GM21825 (cell line): ENCODE results near the gene NTM.

Source experiments
- ATAC-seq: cut with Tn5 transposase; IDR thresholded peaks from one replicate; pipeline ENCODE4 v1.9.1; 2021; ENCODE audit warnings: mild to moderate bottlenecking, moderate library complexity; ENCODE audit not compliant: unreplicated experiment

The NTM gene

DNA sequence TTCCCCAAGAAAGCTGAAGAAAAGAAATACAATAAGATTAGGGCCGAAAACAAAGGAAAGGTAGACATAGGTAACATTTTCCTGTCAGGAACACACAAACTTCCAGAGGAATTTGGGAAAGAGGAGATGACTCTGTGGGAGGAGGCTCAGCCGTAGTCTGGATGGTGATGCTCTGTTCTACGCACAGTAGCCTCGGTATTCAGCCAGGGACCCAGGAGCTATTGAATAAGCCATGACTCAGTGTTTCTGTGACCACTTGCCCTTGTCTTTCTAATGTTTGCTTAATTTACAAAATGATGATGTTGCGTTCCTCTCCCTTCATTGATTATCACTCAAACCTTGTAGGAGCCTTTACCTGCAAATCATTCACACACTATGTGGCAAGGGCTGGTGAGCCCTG, 745.0 kb downstream of the NTM start:
- no peak for ATAC-seq

DNA sequence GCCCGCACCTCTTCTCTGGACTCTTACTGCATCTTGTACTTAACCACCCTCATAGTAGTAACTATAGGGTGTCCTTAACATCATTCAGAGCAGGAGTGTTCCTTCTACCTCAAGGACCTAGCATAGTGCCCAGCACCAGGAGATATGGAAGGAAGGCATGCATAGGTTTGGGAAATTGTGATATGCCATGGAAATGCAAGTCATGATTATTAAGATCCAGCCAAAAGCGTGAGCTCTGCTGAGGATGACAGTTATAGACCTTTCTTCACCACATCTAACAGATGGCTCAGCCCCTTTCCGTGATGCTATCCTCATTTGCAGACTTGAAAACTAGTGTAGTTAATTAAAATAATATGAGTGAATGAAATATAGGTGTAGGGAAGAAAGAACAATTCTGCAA, 746.1 kb downstream of the NTM start:
- no peak for ATAC-seq

DNA sequence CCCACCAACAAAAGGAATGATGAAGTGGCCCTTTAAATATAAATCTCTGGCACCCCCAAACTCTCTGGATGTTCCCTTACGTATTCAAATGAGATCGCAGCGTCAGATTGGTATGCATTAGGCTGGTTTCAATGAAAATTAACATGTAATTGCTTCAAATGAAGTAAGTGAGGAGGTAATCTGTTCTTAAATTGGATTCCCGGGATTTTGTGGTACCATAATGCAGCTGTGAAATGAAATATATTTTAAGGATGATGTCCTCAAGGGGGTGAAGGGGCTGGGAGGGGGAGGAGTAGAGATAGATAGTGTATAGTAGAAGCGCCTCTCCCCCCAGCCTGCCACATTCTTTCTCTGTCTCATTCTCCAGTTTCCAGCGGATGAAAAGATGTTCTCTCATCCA, 748.2 kb downstream of the NTM start:
- no peak for ATAC-seq

DNA sequence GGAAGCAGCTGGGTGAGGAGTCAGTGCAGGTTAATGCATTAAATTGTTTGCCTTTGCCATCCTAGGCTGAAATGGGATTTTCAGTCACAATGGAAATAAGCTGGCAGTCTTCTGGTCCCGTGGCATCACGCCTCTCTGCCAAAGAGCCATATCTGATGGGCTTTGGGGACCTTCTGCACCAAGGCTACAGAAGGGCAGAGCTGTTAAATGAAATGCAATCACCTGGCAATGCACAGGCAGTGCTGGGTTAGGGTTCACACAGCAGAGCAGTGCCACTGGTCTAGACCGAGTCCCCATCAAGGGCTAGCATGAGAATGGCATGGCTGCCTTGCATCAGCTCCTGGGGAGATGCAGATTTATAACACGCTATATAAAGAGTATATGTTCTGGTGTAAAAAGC, 749.2 kb downstream of the NTM start:
- no peak for ATAC-seq

DNA sequence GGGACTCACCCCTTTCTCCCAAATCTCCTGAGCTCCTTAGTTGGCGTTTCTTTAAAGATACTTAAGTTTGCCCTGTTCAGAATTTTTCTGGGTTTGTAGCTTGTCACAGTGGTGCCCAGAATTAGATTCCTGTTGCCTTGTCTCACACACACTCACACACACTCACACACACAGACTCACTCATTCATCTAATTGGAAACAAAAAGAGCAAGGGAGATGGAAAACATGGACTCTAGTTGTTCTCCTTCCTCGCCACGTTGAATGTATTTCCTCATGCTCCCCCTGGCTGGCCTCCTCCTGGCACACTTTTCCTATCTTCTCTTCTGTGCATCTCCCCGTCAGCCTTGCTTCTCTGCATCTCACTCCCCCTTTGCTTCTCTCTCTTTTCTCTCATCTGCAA, 752.3 kb downstream of the NTM start:
- ATAC-seq = no peak

DNA sequence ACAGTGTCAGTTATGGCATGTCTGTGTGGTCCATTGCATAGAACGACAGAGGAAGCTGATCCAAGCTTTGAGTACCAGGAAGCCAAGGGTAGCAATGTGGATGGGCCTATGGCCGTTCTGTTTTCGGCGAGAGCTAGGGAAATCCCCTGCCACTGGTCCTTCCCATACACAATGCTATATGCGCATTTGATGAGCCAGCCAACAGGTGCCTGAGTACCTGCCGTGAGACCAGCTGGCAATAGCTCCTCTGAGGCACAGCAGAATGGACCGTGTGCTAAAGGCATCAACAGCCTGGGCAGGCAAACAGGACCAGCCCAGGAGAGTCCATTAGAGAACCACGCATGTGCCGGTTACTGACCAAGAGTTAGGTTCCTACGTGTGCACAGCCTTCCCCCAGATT, 753.0 kb downstream of the NTM start:
- no peak for ATAC-seq

DNA sequence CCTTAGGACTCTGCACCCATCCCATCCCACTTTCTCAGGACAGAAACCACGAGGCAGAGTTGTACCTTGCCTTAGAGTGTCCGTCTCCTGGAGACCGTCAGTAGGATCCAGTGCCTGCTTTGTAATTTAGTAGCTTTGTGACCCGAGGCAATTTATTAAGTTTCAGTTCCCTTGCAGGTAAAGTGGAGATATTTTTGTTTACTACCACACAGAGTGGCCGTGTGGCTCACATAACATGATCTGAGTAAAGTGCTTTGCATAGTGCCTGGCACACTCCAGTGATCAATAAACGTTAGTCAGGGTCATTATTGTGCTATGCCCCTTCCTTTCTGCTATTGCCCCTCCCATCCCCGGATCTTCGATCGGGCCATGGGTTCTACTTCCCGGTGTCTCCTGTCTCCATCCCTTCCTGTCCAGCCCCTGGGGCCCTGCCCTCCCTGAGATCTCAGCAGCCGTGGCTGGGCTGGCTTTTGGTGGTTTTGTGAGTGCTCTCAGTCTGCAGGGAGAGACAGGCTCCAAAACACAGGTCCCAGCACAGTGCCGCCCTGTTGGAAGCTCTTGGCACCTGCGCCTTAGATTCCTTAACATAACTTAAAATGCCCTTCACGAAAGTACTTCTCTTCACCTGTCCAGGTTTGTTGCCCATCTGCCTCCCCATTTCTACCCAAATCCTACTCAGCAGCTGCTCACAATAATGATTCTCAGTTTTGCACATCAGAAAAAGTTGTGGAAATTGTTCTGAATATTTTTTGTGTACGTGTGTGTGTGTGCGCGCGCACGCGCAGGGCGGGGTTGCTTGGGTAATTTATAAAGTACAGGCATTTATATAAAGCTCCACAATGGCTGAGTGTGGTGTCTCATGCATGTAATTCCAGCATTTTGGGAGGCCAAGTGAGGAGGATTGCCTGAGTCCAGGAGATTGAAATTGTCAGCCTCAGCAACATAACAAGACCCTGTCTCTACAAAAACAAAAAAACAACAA, 753.7 kb downstream of the NTM start:
- ATAC-seq = no peak

DNA sequence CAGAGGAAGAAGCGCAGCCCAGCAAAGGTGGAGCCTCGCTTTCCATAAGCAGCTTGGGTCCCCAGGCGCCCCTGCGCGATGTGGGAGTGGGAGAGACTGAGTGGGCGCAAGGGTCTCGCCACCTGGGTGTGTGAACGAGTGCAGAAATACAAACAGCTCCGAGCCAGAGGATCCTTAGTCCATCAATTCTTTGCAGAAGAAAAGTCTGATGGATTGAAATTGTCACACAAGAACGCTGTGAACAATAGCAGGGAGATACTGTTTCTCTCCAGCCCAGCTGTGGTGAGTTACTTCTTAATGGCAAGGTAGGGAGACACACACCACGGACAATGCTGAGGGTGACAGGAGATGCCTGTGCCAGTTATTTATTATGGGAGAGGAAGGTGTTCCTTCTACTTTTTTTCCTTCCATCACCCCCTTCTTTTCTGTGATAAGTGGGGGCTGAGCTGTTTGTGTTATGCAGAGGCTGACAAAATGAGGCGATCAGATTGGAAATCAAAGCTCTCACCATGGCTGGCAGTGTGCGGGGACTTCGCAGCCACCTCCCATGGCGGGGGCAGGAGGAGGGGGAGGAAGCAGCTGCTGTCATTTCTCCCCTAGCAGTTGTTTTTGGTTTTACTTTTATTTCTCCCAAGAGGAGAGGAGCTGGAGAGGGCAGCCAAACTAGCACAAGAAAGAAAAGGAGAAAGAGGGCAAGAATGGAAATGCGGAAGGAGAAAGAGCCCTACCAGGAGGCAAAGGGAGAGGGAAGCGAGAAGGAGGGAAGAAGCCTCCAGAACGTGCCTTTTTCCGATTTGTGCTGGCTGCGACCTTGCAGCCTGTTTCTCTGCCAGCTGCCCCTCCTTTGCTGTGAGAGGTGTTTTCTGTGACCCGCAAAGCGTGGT, 755.8 kb downstream of the NTM start:
- ATAC-seq = no peak

DNA sequence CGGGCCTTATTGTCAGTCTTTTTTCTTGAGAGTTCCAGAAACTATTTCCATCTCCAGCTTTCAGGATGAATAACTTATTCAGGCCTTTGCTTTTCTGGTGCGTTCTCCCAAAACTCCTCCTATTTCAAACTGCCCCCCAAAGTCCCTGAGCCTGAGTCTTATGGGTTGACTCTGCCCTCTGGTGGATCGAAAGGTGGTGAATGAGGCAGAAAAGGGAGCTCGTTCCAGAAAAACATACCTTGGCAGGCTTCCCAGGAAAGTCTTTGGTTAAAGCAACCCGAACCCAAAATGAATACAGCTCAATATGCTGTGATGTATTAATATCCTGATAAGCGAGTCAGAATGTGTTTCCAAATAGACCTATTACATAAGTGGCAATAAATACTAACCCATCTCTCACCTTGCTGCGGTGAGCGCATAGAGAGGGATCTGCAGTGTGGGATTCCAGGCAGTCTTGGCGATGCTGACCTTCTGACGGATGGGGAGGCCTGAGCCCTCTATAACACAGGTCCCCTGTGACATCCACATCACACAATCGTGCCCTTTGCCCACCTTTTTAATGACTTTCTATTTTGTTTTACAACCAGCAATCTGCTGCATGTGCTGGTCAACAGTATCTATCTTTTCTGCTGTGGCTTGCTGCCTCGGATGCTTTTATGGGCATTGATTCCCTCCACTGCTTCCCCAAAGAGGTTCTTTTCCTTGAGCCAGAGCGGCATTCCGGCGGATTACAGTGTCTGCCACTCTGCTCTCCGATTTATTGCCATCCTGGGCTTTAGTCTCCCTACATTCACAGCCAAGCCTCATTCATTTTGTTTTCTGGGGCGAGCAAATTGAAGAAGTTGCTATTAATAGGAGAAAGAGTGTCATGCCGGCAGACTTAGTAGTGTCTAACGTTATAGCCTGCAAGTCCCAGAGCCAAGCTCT, 756.8 kb downstream of the NTM start:
- ATAC-seq = no peak

DNA sequence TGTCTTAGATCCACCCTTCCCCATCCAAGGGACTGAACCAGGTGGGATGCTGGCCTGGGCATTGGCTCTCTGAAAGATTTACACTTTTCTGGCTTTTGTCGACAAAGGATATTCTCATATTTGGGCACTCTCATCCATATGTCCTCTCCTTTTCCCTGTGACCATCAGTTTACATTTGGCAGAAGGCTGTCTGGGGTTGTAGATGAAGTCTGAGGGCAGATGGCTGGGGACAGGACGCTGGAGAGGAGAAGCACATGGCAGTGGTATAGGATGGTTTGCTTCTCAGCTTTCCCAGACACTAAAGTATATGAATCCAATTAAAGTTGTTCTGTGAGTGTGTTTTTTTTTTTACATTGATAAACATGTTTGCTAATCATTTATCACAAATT, 757.5 kb downstream of the NTM start:
- ATAC-seq = no peak

DNA sequence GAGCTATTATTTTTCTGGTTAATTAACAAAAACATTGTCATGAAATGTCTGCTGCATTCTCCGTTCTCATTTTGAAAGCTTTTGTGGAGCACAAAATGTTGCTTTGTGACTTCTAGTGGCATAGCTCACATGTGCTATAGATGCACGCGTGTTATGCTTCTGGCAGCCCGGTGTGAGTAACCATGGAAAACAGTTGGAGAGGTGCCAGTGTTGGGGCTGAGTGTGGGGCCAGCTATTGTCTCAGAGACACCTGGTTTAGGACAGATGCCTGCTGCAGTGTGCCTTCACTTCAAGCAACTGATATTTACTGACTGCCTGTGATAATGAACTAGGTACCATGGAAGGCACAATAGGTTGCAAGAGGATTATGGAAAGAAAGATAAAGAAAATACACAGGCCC, 760.6 kb downstream of the NTM start:
- ATAC-seq = no peak

DNA sequence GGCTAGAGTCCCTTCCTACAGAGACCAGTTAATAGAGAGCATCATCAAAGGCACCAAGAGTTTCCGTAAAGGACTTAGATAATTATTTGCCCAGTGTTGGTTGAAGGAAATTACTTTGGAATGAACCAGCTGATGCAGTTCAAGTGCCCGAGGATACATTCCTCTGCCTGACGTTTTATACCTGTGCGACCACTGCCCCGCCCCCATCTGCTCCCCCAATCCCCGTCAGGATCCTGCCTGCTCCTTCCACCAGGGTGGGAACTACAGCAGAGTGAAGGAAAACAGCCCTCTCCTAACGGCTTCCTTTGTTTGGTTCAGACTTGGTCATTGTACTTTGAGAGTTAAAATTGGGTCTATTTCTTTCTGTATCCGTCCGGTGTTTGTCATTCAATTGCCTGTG, 761.5 kb downstream of the NTM start:
- ATAC-seq = no peak

DNA sequence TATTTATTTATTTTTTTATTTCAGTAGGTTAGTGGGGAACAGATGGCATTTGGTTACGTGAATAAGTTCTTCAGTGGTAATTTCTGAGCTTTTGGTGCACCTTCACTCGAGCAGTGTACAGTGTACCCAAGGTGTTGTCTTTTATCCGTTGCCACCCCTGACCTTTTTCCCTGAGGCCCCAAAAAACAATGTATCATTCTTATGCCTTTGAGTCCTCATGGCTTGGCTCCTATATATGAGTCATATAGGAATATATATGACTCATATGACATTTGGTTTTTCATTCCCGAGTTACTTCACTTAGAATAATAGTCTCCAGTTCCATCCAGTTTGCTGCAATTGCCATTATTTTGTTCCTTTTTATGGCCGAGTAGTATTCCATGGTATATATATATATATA, 763.9 kb downstream of the NTM start:
- no peak for ATAC-seq

DNA sequence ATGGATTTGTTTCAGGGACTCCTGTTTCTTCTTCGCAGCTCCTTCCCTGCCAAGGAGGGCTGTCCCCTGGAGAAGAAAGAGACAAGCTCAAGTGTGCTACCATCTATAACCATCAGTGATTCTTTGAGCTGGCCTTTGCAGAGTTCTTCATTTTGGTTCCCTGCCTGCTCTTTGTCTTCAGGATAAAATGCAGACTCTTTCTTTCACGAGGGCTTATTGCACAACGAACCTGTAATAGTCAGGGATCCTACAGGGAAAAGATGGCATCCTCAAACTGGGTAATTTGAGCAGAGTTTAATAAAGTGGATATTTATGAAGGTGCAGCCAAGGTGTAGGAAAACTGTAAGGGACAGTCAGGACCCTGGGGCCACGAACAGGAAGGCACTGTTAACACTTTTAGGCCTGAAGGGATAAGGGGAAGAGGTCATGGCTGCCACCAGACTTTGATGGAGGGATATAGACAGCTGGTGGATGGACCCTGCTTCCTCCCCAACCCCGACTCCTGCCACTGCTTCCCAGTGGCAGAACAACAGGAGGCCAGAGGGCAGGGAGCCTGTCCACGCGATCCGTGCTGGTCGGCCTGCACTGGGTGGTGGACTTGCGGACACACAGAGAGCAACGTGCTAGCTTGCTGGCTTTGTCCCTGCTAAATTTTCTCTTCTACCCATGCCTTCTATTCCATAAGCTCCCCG, 767.0 kb downstream of the NTM start:
- no peak for ATAC-seq

DNA sequence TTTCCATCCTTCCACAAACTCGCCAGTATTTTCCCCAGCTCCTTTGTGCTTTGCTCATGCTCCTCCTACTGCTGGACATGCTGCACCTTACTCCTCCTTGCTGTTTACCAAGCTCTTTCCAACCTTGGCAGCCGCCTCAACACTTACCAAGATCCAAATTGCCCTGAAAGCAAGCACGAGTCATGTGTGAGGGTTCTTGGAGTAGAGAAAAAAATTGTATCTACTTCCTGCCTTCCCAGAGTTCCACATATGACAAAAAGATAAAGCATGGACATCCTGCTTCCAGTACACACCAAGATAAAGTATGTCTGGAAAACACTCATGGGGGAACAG, 767.5 kb downstream of the NTM start:
- ATAC-seq = no peak

DNA sequence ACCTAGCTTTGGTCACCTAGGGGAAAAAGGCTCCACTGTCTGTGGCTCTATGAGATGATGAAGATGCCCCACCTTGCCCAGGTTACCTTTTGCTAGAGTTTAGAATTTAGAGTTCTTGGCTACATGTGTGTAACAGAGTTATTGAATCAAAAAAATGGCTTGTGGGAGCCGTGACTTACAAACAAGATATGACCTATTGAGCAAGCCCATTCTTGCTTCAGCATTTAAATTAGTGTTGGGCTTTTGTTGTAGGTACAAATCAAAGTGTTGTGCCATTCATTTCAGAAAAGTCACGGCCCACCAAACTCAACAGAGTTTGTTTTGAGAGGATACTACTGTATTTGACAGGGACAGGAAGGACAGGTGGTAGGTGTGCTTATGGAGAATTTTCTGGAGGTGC, 768.8 kb downstream of the NTM start:
- no peak for ATAC-seq

DNA sequence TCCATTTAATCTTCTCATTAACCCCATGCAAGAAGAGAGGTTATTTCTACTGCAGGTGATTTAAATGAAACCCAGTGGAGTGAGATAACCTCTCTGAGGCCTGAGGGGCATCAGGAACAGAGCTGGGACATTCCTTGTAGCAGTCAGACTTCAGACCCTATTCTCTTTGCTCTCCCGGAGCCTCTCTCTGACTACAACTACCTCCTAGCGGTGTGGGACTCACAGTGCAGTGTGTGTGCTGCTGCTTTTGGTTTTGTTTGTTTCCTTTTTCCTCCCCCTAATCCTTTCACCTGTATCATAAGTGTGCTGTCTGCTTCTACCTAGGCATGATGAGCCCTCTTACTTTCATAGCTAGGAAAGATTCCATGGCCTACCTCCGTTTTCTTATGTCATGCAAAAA, 769.6 kb downstream of the NTM start:
- ATAC-seq = no peak

DNA sequence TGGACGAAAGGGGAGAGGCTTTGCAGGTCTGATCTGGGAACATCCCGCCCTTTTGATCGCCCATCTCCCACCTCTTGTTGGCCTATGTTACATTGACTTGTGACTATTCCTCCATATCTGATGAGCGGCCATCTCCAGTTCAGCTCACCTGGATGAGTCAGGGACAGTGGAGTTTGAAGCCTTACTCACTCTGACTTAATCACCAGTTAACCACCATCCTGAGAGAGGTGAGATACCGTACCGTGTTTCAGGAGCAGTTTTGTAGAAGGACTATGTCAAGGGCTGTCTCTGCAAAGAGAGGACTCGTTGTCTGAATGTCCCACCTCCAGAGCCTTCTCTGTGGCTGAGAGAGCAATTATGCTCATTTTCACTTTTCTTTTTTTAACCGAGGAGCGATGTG, 771.7 kb downstream of the NTM start:
- ATAC-seq = no peak

DNA sequence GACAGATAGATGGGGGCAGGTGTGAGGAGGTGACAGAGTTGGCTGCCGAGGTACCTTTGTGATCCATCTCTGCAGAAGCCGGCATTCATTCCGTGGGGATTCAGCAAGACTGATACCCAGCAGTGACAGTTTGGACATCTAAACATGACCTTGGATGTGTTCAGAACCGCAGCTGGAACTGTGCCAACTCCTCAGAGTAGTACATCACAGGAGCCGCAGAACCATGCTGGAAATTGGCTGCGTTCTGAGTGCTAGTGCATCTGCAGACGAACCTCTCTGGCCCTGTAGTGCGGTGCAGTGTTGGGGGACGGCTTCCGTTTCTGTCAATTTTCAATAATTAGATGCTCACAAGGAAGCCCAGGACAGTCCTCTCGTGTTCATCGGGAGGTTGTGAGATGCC, 772.1 kb downstream of the NTM start:
- no peak for ATAC-seq

DNA sequence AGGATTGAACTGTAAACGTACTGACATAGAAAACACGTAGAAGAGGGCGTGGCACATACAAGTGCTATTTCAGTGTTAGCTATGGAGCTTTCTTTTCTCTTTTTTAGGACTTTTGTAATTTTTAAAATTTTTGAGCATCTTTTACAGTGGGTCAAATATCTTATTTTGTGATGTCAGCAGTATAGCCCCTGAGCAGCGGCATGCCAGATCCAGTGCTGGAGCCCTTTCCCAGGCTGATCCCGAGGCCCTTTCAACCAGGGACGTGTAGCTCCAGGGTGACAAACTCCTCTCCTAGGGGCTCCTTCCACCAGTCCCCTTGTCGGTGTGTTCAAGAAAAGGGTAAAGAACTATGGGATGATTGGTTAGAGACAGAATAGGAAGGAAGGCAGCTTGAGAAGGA, 777.0 kb downstream of the NTM start:
- ATAC-seq = no peak
